Stimulated activated CD8-positive, alpha-beta memory T cell treated with anti-CD3 and anti-CD28 coated beads, Interleukin-2, amount 100 ng/mL, for 48 hours (primary cell): Measurements from ENCODE around the gene MBD3.
"Not testable (repeated sequence)": the region's sequence is repeated elsewhere in the genome, so short reads cannot be mapped to it uniquely, and the experiment has no call there.

Source experiments
- DNase-seq, 2 donors: peaks; one replicate each; pipeline ENCODE4 v3.0.0-alpha.2; 2020; ENCODE audit warnings: low read depth in 2 of 2

MBD3 gene

DNA sequence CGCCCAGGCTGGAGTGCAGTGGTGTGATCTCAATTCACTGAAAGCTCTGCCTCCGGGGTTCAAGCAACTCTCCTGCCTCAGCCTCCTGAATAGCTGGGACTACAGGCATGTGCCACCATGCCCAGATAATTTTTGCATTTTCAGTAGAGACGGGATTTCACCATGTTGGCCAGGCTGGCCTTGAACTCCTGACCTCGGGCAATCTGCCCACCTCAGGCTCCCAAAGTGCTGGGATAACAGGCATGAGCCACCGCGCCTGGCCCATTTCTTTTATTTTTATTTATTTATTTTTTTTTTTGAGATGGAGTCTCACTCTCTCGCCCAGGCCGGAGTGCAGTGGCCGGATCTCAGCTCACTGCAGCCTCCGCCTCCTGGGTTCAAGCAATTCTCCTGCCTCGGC, 52.9 kb downstream of the MBD3 start:
- not testable (repeated sequence) for DNase-seq

GRCh38 chr19:1538978-1539377, 53.7 kb downstream of the MBD3 start:
- no peak for DNase-seq

DNA sequence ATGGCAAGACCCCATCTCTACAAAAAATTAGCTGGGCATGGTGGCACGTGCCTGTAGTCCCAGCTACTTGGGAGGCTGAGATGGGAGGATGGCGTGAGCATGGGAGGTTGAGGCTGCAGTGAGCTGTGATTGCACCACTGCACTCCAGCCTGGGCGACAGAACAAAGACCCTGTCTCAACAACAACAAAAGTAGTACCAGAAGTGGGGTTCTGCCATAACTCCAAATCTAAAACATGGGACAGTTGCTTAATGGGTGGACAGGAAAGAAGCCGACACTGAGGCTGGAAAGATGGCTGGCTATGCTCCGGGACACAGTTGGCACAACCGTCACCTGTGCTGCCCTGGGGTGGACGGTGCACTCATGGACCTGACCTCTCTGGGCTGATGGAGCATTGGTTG, 57.0 kb downstream of the MBD3 start:
- not testable (repeated sequence) for DNase-seq

- DNase-seq, result no peak
These were observed 57.7 kb downstream of the MBD3 start for GRCh38 chr19:1534972-1535371.

DNA sequence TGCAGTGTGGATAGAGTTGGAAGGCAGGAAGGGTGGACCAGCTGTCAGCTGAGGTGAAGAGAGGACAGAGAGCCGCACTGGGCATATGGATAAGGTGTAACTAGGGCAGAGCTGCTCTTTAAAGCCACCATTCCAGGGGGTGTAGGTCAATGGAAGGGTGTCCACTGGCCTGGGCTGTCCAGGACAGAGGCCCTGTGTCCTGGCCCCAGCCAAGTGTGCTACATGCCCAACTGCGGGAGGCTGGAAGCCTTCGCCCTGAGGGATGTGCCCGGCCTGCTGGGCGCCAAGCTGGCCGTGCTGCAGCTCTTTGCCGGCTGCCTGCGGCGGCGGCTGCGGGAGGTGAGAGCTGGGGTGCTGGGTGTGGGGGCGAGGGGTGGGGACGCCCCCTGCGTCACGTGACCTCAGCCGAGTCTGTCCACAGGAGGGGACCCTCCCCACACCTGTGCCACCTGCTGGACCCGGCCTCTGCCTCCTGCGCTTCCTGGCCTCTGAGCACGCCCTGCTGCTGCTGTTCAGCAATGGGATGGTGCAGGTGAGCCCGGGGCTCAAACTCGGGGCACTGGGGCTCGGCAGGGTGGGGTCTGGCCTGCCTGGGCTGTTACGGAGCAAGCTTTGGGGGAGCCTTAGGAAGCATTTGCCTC, 59.0 kb downstream of the MBD3 start:
- DNase-seq, result no peak

DNA sequence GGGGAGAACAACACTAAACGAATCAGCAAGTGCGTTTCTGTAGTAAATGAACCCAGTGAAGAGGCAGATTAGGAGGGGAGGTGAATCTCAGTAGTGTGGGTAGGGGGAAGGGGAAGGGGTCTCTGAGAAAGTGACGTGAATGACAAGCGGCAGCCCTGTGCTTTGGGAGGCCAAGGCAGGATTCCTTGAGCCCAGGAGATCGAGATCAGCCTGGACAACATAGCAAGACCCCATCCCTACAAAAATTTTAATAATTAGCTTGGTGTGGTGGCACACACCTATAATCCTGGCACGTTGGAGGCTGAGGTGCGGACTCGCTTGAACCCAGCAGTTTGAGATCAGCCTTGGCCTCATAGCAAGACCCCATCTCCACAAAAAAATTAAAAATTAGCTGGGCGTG, 60.7 kb downstream of the MBD3 start:
- no peak for DNase-seq

DNA sequence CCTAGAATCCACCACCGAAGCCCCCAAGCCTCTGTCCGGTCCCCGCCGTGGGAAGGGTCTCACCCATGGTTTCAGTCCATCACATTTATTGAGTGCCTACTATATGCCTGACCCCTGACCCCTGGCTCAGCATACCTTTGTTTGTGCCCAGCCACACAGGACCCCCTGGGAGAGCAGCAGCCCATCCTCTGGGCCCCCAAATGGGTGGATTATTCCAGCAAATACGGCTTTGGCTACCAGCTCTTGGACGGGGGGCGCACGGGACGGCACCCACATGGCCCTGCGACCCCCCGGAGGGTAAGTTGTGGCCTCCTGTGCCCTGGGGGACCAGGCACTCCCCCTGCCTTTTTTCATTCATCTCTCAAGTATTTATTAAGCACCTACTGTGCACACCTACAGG, 61.1 kb downstream of the MBD3 start:
- no peak for DNase-seq

GRCh38 chr19:1530856-1531255, 61.8 kb downstream of the MBD3 start:
- not testable (repeated sequence) for DNase-seq

GRCh38 chr19:1529430-1529816, 63.2 kb downstream of the MBD3 start:
- no peak for DNase-seq

DNA sequence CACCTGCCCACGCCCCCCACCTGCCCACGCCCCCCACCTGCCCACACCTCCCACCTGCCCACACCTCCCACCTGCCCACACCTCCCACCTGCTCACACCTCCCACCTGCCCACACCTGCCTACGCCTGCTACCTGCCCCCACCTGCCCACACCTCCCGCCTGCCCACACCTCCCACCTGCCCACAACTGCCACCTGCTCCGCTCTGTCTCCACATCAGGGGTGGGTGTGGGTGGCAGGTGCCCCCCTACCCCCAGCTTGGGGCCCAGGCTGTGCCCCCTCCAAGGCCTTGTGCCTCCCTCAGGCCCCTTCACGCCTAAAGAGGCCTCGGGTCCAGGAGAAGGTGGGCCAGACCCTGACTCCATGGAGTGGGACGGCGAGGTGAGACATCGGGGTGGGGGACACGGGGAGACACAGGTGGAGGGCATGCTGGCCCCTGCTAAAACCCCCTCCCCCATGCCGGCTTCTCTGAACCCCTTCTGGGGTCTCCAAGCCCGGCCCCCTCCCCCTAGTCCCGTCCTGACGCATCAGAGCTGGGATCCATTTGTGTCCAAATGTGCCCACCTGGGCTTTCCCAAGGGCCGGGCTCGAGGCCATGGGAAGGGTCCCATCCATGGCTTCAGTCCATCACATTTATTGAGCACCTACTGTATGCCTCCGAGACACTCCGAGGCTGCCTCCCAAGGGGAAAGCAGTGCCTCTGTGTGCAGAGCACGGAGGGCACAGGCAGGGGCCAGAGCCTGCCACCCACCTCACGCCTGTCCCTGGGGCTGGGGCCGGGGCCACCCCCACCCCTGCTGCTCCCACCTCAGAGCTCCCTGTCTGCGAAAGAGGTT, 63.9 kb downstream of the MBD3 start:
- DNase-seq, result no peak

DNA sequence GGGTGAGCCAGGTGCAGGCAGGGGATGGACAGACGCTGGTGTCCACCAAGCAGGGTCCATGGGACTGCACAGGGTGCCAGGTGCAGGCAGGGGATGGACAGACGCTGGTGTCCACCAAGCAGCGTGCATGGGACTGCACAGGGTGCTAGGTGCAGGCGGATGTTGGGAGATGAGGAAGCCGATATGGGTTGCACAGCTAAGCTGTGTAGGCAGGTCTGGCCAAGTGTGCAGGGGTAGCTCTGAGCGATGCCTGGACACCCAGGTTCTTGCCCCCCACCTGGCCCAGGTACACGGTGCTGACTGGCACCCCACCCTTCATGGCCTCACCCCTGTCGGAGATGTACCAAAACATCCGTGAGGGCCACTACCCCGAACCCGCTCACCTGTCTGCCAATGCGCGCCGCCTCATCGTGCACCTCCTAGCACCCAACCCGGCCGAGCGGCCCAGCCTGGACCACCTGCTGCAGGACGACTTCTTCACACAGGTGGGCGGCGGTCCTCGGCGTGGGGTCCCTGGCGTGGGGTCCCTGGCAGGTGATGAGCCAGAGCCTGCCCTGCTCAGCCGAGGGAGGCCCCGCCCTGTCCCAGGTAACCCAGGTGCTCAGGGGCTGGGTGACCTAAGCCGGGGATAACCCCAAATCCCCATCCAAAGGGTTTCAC, 64.9 kb downstream of the MBD3 start:
- no peak for DNase-seq

DNA sequence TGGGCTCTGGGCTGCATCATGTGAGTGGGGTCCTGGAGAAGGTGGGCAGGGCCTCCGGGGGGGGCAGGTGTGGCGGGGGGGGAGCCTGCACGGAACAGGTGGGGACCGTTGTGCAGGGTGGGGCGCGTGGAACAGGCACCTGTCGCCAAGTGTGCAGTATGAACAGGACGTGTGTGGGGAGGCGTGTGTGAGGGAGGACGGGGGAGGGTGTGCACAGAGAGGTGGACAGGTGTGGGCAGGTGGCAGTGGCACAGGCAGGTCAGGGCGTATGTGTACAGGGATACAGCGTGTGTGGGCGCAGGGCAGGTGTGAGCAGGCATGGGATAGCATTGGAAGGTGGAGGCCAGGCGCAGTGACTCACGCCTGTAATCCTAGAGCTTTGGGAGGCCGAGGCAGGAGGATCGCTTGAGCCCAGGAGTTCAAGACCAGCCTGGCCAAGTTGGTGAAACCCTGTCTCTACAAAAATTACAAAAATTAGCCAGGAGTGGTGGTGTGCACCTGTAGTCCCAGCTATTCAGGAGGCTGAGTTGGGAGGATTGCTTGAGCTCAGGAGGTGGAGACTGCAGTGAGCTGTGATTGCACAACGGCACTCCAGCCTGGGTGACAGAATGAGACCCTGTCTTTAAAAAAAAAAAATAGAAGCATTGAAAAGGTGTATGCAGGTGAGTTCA, 65.6 kb downstream of the MBD3 start:
- no peak for DNase-seq

DNA sequence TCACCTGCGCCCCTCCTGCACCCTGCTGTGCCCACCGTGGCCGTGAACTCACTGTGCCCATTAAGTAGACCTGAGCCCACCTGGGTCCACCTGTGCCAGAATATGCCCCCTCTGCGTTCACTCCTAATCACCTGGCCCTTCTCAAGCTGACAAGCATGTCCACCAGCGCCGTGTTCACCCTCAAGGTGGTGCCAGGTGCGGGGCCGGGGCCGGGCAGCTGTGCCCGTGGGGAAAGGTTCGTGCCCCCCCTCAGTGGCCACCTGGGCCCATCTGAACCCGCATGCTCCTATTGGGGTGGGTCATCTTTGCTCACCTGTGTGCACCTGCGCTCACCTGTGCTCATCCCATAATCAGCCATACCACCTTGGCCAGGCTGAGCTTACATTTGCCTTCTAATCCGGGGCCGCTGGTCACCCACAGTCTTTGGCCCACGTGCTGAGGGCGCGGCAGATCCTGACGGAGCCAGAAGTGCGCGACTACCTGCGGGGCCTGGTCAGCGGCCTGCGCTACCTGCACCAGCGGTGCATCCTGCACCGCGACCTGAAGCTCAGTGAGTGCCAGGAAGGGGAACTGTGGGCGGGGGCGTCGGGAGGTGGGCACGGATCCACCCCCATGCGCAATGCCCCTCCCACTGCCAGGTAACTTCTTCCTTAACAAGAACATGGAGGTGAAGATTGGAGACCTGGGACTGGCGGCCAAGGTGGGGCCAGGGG, 66.4 kb downstream of the MBD3 start:
- DNase-seq, result no peak

DNA sequence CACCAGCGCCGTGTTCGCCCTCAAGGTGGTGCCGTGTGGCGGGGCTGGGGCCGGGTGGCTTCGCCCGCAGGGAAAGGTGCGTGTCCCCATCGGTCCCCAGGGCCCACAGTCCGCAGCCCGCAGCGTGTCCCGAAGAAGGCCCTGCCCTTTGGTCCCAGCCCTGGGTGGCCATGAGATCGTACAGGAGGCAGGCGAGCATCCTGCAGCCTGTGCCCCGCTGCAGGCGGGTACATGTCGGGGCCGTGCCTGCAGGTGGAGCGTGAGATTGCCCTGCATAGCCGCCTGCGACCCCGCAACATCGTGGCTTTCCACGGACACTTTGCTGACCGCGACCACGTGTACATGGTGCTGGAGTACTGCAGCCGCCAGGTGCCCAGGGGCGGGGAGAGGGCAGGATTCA, 67.3 kb downstream of the MBD3 start:
- DNase-seq, result no peak

GRCh38 chr19:1524972-1525325, 67.7 kb downstream of the MBD3 start:
- DNase-seq, result no peak

DNA sequence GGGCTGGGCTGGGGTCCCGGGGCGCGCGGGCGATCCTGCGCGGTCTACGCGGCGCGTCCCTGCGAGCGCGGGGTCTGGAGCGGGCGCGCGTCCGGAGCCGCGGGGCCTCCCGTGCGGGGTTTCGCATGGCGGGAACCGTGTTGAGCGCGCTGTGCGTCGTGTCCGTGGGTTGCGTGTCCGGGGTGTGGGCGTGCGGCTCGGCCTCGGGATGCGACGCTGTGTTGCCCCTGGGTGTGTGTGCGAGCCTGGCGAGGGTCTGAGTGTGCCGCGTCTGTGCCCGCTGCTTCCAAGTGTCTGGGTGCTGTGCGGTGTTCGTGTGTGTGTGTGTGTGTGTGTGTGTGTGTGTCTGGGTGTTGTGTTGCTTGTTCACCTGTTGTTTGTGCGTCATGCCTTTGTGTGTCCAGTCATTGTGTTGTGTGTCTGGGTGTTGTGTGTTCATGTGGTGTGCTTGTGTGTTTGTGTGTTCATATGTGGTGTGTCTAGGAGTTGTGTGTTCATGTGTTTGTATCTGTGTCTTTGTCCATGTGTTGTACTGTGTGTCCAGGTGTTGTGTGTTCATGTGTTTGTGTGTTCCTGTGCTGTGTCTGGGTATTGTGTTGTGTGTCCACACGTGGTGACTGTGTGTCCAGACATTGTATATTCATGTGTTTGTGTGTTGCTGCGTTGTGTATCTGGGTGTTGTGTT, 68.2 kb downstream of the MBD3 start:
- DNase-seq, result no peak
